OCI-M2 (cell line): ENCODE measurements around the gene CYP26A1.
A peak's percentile ranks its signal among the peaks of the same experiment; 100 is the strongest.

Experiments used
- DNase-seq: peaks from one replicate; lab custom pipeline; 2025; ENCODE audit not compliant: unreplicated experiment; lab: John Stamatoyannopoulos, UW

Gene CYP26A1, protein sequence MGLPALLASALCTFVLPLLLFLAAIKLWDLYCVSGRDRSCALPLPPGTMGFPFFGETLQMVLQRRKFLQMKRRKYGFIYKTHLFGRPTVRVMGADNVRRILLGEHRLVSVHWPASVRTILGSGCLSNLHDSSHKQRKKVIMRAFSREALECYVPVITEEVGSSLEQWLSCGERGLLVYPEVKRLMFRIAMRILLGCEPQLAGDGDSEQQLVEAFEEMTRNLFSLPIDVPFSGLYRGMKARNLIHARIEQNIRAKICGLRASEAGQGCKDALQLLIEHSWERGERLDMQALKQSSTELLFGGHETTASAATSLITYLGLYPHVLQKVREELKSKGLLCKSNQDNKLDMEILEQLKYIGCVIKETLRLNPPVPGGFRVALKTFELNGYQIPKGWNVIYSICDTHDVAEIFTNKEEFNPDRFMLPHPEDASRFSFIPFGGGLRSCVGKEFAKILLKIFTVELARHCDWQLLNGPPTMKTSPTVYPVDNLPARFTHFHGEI

DNA sequence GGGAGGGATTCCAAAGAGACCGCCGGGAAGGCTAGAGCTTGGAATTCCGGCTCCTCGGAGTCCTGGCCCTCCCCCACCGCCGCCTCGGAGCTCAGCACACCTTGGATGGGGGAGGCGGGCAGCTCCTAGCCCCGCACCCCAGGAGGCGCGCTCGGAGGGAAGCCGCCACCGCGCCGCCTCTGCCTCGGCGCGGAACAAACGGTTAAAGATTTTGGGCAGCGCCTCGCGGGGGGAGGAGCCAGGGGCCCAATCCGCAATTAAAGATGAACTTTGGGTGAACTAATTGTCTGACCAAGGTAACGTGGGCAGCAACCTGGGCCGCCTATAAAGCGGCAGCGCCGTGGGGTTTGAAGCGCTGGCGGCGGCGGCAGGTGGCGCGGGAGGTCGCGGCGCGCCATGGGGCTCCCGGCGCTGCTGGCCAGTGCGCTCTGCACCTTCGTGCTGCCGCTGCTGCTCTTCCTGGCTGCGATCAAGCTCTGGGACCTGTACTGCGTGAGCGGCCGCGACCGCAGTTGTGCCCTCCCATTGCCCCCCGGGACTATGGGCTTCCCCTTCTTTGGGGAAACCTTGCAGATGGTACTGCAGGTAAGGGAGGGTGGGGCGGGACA lies at the start of gene CYP26A1:
CYP26A1 (plus strand) TSS at position 355 of the 608 bp plus-strand sequence; CDS start at position 397, 42 bp downstream.
- no peak for DNase-seq

- no peak for DNase-seq
These were observed 47.6 kb upstream of the CYP26A1 start for GRCh38 chr10:93026072-93026471.

- no peak for DNase-seq
These were observed 46.2 kb upstream of the CYP26A1 start for GRCh38 chr10:93027508-93027907.

GRCh38 chr10:93028883-93029282 lies 44.8 kb upstream of the CYP26A1 start:
- DNase-seq = no peak

- DNase-seq = no peak
These were observed 43.3 kb upstream of the CYP26A1 start for GRCh38 chr10:93030409-93030808.

- DNase-seq = no peak
These were observed 41.4 kb upstream of the CYP26A1 start for GRCh38 chr10:93032105-93032808.

- no peak for DNase-seq
These were observed 40.9 kb upstream of the CYP26A1 start for GRCh38 chr10:93032809-93033137.

DNA sequence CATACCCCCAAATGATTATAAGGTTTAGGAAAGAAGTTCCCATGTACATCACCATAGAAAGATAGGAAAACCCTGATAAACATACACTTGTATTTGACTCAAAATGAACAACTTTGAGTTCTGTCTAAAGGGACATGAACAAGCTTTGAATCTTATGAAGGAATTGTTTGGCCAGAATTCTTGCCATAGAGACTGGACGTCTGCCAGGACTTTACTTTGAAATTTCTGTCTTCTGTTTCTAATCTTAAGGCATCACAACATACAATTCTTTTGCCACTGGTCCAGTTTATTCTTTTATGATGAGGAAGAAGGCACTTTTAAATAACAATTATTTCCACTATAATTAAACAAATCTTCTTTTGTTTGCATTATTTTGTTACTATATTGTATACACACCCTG lies 39.3 kb upstream of the CYP26A1 start:
- DNase-seq = no peak

DNA sequence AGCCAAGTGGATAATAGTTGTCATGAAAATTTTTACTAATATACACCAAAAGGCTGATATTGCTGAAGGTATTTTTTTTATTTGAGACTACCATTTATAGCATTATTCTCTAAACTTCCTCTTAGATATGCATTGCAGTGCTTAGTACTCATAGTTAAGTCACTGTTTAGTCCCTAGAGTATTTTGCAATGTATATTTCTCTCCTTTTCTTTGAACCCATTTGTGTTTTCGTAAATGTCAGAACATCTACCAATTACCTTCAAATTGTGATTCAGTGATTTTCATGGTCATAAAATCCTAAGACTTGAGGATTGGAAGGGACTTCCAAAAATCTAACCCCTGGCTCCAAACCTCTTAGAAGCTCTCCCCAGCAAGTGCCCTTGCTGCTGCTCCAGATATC lies 34.6 kb upstream of the CYP26A1 start:
- DNase-seq = no peak

- DNase-seq = peak; percentile 65
These were observed 34.0 kb upstream of the CYP26A1 start for GRCh38 chr10:93039721-93040120.

GRCh38 chr10:93054486-93054885 lies 19.2 kb upstream of the CYP26A1 start:
- DNase-seq = no peak

GRCh38 chr10:93058139-93058538 lies 15.6 kb upstream of the CYP26A1 start:
- DNase-seq = no peak

- DNase-seq = no peak
These were observed 13.5 kb upstream of the CYP26A1 start, which contains the start of gene CYP26C1 for GRCh38 chr10:93059975-93060886. Gene CYP26C1, plus strand, starts transcription at chr10:93060798. Its CDS starts 466 bp downstream, at chr10:93061264.

- no peak for DNase-seq
These were observed 12.7 kb upstream of the CYP26A1 start for GRCh38 chr10:93060887-93061593.

GRCh38 chr10:93061594-93062513 lies 11.8 kb upstream of the CYP26A1 start:
- no peak for DNase-seq

DNA sequence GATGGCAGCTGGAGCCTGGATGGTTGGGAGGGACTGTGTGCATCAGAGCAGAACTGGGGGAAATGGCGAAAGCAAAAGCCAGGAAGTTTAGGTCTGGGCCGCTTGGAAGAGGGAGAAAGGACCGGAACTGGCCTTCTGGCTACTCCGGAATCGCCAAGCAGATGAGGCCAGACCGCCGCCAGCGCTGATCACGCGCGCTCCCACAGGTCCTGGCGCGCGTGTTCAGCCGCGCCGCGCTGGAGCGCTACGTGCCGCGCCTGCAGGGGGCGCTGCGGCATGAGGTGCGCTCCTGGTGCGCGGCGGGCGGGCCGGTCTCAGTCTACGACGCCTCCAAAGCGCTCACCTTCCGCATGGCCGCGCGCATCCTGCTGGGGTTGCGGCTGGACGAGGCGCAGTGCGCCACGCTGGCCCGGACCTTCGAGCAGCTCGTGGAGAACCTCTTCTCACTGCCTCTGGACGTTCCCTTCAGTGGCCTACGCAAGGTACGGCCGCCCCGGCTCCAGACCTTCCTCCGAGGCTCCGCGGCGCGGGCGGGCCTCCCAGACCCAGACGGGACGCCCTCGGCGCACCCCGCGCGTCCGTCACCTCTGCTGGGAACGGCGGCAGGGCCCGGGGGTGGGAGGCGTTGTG lies 11.1 kb upstream of the CYP26A1 start:
- no peak for DNase-seq

- no peak for DNase-seq
These were observed 10.3 kb upstream of the CYP26A1 start for GRCh38 chr10:93063144-93063976.
